Measurements from ENCODE around the gene U2AF2.

Gene U2AF2

GRCh38 chr19:55688422-55689218 is 33.8 kb downstream of the U2AF2 start:
- peaks cover 53 to 61% of the 10 kb centered on the region in 2 donors for H3K4me1 ChIP-seq (ENCODE audit: control insufficient read depth in 2 of 2, insufficient read depth in 2 of 2, low read length in 2 of 2)
- H3K4me3 ChIP-seq (ENCODE audit: low read length in 2 of 2), result peak overlapping the region in 1 of 2 donors; percentile 36
- peak overlapping the region; percentile 94 to 97 for H3K27ac ChIP-seq (ENCODE audit: low read depth in 2 of 2, low read length in 2 of 2)
- H3K9me3 ChIP-seq (ENCODE audit: control insufficient read depth in 2 of 2, low read length in 2 of 2), result no peaks in the 10 kb centered on the region
- peak overlapping the region; percentile 70 to 77 for H3K9ac ChIP-seq (ENCODE audit: low read depth in 1 of 2, low read length in 2 of 2)
- no peaks in the 10 kb centered on the region for H3K27me3 ChIP-seq (ENCODE audit: control insufficient read depth in 2 of 2, insufficient read depth in 2 of 2, low read length in 2 of 2)
- H3K36me3 ChIP-seq (ENCODE audit: control insufficient read depth in 2 of 2, insufficient read depth in 2 of 2, low read length in 2 of 2), result peaks cover 52 to 64% of the 10 kb centered on the region in 2 donors

GRCh38 chr19:55689411-55690108 is 34.7 kb downstream of the U2AF2 start:
- Histone ChIP-seq H3K4me1 (ENCODE audit: control insufficient read depth in 2 of 2, insufficient read depth in 2 of 2, low read length in 2 of 2) (peaks cover 44 to 52% of the 10 kb centered on the region in 2 donors), H3K36me3 (ENCODE audit: control insufficient read depth in 2 of 2, insufficient read depth in 2 of 2, low read length in 2 of 2) (peaks cover 56 to 66% of the 10 kb centered on the region in 2 donors), H3K9me3 (ENCODE audit: control insufficient read depth in 2 of 2, low read length in 2 of 2) (no peaks in the 10 kb centered on the region), H3K9ac (ENCODE audit: low read depth in 1 of 2, low read length in 2 of 2) (peak overlapping the region; percentile 56 to 71), H3K27ac (ENCODE audit: low read depth in 2 of 2, low read length in 2 of 2) (peak overlapping the region; percentile 94 to 97), H3K4me3 (ENCODE audit: low read length in 2 of 2) (peak overlapping the region in 1 of 2 donors; percentile 33), H3K27me3 (ENCODE audit: control insufficient read depth in 2 of 2, insufficient read depth in 2 of 2, low read length in 2 of 2) (no peaks in the 10 kb centered on the region)

GRCh38 chr19:55690109-55690768 is 35.4 kb downstream of the U2AF2 start:
- Histone ChIP-seq H3K27ac (ENCODE audit: low read depth in 2 of 2, low read length in 2 of 2) (no peak overlapping the region), H3K27me3 (ENCODE audit: control insufficient read depth in 2 of 2, insufficient read depth in 2 of 2, low read length in 2 of 2) (no peaks in the 10 kb centered on the region), H3K9ac (ENCODE audit: low read depth in 1 of 2, low read length in 2 of 2) (no peak overlapping the region), H3K9me3 (ENCODE audit: control insufficient read depth in 2 of 2, low read length in 2 of 2) (no peaks in the 10 kb centered on the region), H3K36me3 (ENCODE audit: control insufficient read depth in 2 of 2, insufficient read depth in 2 of 2, low read length in 2 of 2) (peaks cover 55 to 65% of the 10 kb centered on the region in 2 donors), H3K4me1 (ENCODE audit: control insufficient read depth in 2 of 2, insufficient read depth in 2 of 2, low read length in 2 of 2) (peaks cover 37 to 45% of the 10 kb centered on the region in 2 donors), H3K4me3 (ENCODE audit: low read length in 2 of 2) (no peak overlapping the region)

GRCh38 chr19:55690769-55691545 is 36.1 kb downstream of the U2AF2 start:
- Histone ChIP-seq H3K36me3 (ENCODE audit: control insufficient read depth in 2 of 2, insufficient read depth in 2 of 2, low read length in 2 of 2) (peaks cover 54 to 65% of the 10 kb centered on the region in 2 donors), H3K4me1 (ENCODE audit: control insufficient read depth in 2 of 2, insufficient read depth in 2 of 2, low read length in 2 of 2) (peaks cover 32 to 38% of the 10 kb centered on the region in 2 donors), H3K9me3 (ENCODE audit: control insufficient read depth in 2 of 2, low read length in 2 of 2) (no peaks in the 10 kb centered on the region), H3K27me3 (ENCODE audit: control insufficient read depth in 2 of 2, insufficient read depth in 2 of 2, low read length in 2 of 2) (no peaks in the 10 kb centered on the region), H3K27ac (ENCODE audit: low read depth in 2 of 2, low read length in 2 of 2) (no peak overlapping the region), H3K9ac (ENCODE audit: low read depth in 1 of 2, low read length in 2 of 2) (no peak overlapping the region), H3K4me3 (ENCODE audit: low read length in 2 of 2) (no peak overlapping the region)

GRCh38 chr19:55691561-55692481 is 37.0 kb downstream of the U2AF2 start:
- H3K4me1 ChIP-seq (ENCODE audit: control insufficient read depth in 2 of 2, insufficient read depth in 2 of 2, low read length in 2 of 2), result peaks cover 27 to 29% of the 10 kb centered on the region in 2 donors
- no peaks in the 10 kb centered on the region for H3K9me3 ChIP-seq (ENCODE audit: control insufficient read depth in 2 of 2, low read length in 2 of 2)
- peaks cover 55 to 67% of the 10 kb centered on the region in 2 donors for H3K36me3 ChIP-seq (ENCODE audit: control insufficient read depth in 2 of 2, insufficient read depth in 2 of 2, low read length in 2 of 2)
- H3K9ac ChIP-seq (ENCODE audit: low read depth in 1 of 2, low read length in 2 of 2), result no peak overlapping the region
- H3K27me3 ChIP-seq (ENCODE audit: control insufficient read depth in 2 of 2, insufficient read depth in 2 of 2, low read length in 2 of 2), result no peaks in the 10 kb centered on the region
- H3K27ac ChIP-seq (ENCODE audit: low read depth in 2 of 2, low read length in 2 of 2), result no peak overlapping the region
- no peak overlapping the region for H3K4me3 ChIP-seq (ENCODE audit: low read length in 2 of 2)

- no peaks in the 10 kb centered on the region for H3K9me3 ChIP-seq (ENCODE audit: control insufficient read depth in 2 of 2, low read length in 2 of 2)
- H3K36me3 ChIP-seq (ENCODE audit: control insufficient read depth in 2 of 2, insufficient read depth in 2 of 2, low read length in 2 of 2), result peaks cover 61 to 72% of the 10 kb centered on the region in 2 donors
- no peak overlapping the region for H3K4me3 ChIP-seq (ENCODE audit: low read length in 2 of 2)
- no peaks in the 10 kb centered on the region for H3K27me3 ChIP-seq (ENCODE audit: control insufficient read depth in 2 of 2, insufficient read depth in 2 of 2, low read length in 2 of 2)
- no peak overlapping the region for H3K27ac ChIP-seq (ENCODE audit: low read depth in 2 of 2, low read length in 2 of 2)
- H3K4me1 ChIP-seq (ENCODE audit: control insufficient read depth in 2 of 2, insufficient read depth in 2 of 2, low read length in 2 of 2), result peaks cover 18 to 20% of the 10 kb centered on the region in 2 donors
- H3K9ac ChIP-seq (ENCODE audit: low read depth in 1 of 2, low read length in 2 of 2), result no peak overlapping the region
Measured at GRCh38 chr19:55692681-55693081, 37.8 kb downstream of the U2AF2 start.

GRCh38 chr19:55693336-55693974 is 38.6 kb downstream of the U2AF2 start:
- H3K4me3 ChIP-seq (ENCODE audit: low read length in 2 of 2), result no peak overlapping the region
- no peaks in the 10 kb centered on the region for H3K9me3 ChIP-seq (ENCODE audit: control insufficient read depth in 2 of 2, low read length in 2 of 2)
- H3K9ac ChIP-seq (ENCODE audit: low read depth in 1 of 2, low read length in 2 of 2), result no peak overlapping the region
- H3K36me3 ChIP-seq (ENCODE audit: control insufficient read depth in 2 of 2, insufficient read depth in 2 of 2, low read length in 2 of 2), result peaks cover 63 to 76% of the 10 kb centered on the region in 2 donors
- H3K27me3 ChIP-seq (ENCODE audit: control insufficient read depth in 2 of 2, insufficient read depth in 2 of 2, low read length in 2 of 2), result no peaks in the 10 kb centered on the region
- H3K27ac ChIP-seq (ENCODE audit: low read depth in 2 of 2, low read length in 2 of 2), result no peak overlapping the region
- peaks cover 11 to 13% of the 10 kb centered on the region in 2 donors for H3K4me1 ChIP-seq (ENCODE audit: control insufficient read depth in 2 of 2, insufficient read depth in 2 of 2, low read length in 2 of 2)

- Histone ChIP-seq H3K36me3 (ENCODE audit: control insufficient read depth in 2 of 2, insufficient read depth in 2 of 2, low read length in 2 of 2) (peaks cover 58 to 74% of the 10 kb centered on the region in 2 donors), H3K27ac (ENCODE audit: low read depth in 2 of 2, low read length in 2 of 2) (peak overlapping the region; percentile 23 to 27), H3K4me1 (ENCODE audit: control insufficient read depth in 2 of 2, insufficient read depth in 2 of 2, low read length in 2 of 2) (peaks cover 6 to 7% of the 10 kb centered on the region in 2 donors), H3K9ac (ENCODE audit: low read depth in 1 of 2, low read length in 2 of 2) (no peak overlapping the region), H3K27me3 (ENCODE audit: control insufficient read depth in 2 of 2, insufficient read depth in 2 of 2, low read length in 2 of 2) (no peaks in the 10 kb centered on the region), H3K4me3 (ENCODE audit: low read length in 2 of 2) (no peak overlapping the region), H3K9me3 (ENCODE audit: control insufficient read depth in 2 of 2, low read length in 2 of 2) (no peaks in the 10 kb centered on the region)
Measured at GRCh38 chr19:55694241-55694655, 39.4 kb downstream of the U2AF2 start.
